IPS-NIHi11 (cell line): Measurements from ENCODE around the gene UBTF.

Source experiments
- DNase-seq: peaks from one replicate; pipeline ENCODE4 v3.0.0; 2012; ENCODE audit warnings: mixed read lengths, low spot score

UBTF gene, protein sequence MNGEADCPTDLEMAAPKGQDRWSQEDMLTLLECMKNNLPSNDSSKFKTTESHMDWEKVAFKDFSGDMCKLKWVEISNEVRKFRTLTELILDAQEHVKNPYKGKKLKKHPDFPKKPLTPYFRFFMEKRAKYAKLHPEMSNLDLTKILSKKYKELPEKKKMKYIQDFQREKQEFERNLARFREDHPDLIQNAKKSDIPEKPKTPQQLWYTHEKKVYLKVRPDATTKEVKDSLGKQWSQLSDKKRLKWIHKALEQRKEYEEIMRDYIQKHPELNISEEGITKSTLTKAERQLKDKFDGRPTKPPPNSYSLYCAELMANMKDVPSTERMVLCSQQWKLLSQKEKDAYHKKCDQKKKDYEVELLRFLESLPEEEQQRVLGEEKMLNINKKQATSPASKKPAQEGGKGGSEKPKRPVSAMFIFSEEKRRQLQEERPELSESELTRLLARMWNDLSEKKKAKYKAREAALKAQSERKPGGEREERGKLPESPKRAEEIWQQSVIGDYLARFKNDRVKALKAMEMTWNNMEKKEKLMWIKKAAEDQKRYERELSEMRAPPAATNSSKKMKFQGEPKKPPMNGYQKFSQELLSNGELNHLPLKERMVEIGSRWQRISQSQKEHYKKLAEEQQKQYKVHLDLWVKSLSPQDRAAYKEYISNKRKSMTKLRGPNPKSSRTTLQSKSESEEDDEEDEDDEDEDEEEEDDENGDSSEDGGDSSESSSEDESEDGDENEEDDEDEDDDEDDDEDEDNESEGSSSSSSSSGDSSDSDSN

DNA sequence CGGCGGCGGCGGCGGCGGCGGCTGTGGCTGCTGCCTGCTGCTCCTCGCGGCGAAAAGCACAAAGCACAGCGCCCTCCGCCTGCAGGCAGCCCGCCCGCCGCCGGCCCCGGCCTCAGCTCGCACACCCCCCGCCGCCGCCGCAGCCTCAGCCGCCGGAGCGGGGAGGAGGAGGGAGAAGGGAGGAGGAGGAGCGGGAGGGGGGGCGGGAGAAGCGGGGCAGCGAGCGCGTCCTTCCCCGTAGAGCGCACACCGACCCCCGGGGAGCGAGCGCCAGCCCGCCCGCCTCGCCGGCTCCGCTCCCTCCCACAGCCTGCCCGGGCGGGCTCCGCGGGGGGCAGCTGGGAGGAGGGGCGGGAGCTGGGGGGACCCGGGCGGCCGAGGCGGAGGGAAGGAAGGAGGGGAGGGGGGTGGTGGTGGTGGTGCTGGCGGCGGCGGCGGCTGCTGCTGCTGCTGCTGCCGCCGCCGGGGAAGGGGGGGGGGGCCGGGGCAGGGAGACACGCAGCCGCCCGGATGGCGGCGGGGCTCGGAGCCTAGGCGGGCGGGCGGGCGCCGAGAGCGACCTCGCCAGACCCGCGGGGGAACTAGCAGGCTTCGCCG lies at the start of gene UBTF:
Gene UBTF, minus strand, starts transcription at position 60 of the 597 bp plus-strand sequence. CDS start 1,446 bp downstream, outside the sequence.
- DNase-seq, result peak; percentile 65

DNA sequence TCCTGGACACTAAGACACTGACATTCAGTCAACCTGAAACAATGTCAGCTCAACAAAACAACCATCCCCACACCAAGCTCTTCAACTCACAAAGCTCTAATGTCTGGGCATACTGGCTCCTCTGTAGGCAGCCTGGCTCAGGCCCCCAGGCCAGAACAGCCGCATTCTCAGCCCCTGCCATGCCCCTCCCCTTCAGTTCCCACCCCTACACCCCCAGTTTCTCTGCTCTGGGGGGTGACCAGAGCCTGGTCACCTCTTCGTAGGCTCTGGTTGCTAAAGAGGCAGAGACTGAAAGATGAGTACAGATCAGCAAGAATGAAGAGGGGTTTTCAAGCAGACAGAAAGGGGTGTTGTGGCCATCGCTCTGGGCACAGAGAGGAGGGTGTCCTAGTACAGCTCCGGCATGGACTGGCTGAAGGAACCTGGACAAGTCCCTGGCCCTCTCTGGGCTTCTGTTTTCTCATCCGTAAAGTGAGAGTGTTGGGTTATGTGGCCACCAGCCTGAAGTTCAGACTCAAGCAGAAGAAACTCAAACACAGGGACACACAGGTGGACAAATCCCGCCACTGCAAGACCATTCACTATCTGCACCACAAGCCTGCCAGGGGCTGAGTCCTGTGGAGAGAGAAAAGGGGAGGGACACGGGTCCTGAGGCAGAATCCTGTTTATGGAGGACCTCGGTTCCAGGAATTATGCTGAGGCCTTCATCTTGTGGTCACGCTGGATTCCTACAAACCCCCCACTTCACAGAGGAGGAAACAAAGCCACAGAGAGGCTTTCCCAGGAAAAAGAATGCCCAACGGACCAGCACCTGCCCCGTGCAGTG lies 49.4 kb upstream of the UBTF start:
- no peak for DNase-seq

DNA sequence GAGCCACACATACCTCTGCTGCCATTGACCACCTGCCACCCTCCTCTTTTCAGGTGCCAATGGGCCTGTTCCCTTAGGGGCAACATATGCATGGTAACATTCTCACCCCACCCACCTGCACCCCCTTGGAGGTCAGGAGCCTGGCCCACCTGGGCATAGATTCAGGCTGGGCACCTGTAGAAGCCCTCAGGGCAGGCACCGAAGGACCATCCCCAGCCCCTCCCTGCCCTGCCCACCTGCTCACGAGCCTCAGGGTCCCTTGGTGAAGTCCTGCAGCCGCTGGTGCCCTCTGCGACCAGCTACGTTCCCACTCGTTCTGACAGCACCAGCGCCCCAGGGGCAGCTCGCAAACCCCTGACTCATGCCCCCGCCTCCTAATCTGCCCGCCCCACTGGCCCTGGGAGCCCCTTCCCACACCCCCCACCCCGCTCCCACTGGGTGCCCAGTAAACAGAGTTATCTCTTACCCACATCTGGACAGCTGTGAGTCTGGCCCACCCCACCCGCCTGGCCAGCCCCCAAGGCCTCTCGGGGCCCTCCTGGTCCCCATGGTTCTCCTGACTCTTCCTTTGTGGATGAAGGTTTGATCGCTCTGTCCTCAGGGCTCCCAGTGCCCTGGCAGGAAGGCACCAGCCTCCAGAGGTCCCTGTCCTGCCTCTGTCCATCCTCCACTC lies 48.5 kb upstream of the UBTF start, which contains the start of gene SLC4A1:
Gene SLC4A1, minus strand, starts transcription at position 318 of the 673 bp plus-strand sequence. CDS start 5,269 bp downstream, outside the sequence.
- DNase-seq, result peak; percentile 28

DNA sequence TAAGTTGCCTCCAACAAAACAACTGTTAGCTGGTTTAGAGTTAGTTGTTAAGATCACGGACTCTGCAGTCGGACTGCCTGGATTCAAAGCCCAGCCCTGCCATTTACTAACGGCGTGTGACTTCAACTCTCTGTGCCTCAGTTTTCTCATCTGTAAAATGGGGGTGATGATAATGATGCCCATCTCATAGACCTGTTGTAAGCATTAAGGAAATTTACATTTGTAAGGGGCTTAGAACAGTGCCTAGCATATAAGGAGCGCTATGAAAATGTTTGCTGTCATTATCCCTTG lies 47.6 kb upstream of the UBTF start:
- DNase-seq, result no peak

DNA sequence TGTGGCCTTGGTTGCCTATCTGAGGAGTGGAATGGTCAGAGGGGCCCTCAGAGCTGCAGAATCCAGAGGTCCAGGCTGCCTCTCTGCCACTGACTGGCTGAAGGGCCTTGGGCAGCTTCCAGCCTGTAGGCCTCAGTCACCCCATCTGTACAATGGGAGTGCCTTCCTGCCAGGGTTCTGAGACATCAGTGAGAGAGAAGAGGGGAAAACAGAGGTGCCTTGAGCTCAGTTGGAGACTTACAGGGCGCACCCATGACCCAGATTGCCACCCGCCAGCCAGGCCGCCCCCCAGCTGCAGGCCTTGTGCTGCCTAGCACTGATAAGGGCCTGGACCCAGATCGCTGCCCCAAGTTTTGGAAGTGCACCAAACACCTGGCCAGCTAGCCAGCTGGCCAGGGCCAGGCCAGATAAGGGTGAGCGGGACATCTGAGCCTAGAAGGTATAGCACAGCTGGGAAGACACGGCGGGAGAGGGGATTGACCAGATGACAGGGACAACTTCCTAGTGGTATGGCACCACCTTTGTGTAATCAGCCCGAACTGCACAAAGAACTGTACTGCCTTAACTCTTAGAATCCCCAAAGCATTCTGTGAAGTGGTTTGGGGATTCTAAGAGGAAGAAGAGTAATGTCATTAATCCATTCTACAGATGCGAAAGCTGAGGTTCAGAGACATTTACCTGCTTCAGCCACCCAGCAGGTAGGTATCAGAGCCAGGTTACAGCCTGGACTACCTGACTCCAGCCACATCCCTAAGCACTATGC lies 47.1 kb upstream of the UBTF start:
- no peak for DNase-seq

DNA sequence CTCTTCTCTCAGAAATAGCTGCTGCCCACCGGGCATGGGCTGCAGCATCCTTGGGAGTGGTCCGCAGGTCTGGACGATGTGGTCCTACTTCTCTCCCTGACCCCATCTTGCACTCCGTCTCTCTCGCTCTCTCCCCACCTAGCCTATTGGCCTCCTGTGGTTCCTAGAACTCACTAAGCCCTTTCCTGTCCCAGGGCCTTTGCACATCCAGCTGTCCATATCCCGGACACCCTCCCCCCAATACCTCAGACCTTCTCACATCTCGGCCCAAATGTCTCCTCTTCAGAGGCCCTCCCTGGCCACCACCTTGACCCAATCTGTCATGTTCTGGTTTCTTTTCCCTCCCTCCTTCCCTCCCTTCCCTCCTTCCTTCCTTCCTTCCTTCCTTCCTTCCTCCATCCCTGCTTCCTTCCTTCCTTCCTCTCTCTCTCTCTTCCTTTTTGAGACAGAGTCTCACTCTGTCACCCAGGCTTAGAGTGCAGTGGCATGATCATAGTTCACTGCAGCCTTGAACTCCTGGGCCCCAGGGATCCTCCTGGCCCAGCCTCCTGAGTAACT lies 43.9 kb upstream of the UBTF start:
- DNase-seq, result no peak

DNA sequence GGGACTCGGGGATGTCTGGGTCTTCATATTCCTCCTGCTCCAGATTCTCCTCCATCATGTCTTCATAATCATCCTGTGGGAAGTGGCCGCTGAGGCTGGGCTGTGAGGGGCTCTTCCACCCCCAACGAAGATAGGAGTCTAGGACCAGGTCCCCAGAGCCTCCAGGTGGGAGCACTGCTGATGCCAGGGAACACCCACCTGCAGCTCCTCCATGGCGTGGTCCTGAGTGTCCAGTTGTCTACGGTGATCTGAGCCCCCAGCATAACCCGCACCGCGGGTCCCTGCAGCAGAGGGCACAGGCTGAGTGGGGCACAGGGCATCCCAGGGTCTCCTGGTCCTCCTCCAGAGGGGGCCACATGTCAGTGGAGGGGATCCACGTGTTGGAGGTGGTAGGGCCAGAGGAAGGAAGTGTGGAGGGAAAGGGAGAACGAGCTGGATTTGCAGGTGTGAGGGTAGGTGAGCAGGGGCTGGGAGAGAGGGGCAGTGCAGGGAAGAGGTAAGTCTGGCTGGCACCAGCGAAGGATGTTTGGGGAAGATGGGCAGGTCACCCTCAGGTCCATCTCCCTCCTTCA lies 43.3 kb upstream of the UBTF start:
- DNase-seq, result no peak

DNA sequence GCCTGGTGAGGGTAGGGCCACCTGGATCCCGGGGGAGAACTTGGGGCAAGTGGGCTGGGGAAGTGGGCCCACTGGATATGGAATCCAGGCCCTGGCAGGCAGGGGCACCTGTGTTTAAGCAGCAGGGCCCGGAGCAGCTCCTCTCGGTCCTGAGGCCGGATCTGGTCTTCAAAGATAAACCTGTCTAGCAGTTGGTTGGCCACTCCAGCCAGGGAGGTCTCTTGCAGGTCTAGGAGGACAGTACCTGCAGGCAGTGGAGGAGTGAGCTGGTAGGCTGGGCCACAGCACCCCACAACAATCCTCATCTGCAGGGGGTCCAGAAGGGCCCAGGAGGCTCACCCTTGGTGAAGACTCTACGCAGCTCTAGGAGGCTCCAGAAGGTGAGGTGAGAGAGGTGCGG lies 40.8 kb upstream of the UBTF start:
- no peak for DNase-seq

DNA sequence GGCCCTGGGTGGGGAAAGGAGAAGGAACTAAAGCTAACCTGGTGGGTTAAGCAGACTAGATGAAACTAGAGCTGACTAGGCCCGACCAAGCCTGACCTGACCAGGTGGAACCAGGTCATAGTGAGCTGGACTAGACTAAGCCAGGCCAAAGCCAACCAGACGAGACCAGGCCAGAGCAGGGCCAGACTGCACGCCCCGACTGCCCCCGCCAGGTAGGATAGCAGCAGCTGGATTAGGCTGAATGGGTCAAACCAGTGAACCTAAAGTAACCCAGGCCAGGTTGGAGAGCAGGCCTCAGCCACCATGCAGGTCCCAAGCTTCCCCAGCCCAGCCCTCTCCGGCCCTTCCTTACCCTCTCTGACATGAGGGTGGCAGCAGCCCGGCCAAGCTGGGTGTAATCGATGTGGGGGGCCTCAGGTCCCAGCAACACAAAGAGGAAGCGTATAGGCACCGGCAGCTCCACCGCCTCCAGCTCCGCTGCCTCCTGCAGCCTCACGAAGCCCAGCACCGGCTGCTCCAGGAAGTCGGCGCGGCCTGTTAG lies 39.4 kb upstream of the UBTF start:
- DNase-seq, result no peak

DNA sequence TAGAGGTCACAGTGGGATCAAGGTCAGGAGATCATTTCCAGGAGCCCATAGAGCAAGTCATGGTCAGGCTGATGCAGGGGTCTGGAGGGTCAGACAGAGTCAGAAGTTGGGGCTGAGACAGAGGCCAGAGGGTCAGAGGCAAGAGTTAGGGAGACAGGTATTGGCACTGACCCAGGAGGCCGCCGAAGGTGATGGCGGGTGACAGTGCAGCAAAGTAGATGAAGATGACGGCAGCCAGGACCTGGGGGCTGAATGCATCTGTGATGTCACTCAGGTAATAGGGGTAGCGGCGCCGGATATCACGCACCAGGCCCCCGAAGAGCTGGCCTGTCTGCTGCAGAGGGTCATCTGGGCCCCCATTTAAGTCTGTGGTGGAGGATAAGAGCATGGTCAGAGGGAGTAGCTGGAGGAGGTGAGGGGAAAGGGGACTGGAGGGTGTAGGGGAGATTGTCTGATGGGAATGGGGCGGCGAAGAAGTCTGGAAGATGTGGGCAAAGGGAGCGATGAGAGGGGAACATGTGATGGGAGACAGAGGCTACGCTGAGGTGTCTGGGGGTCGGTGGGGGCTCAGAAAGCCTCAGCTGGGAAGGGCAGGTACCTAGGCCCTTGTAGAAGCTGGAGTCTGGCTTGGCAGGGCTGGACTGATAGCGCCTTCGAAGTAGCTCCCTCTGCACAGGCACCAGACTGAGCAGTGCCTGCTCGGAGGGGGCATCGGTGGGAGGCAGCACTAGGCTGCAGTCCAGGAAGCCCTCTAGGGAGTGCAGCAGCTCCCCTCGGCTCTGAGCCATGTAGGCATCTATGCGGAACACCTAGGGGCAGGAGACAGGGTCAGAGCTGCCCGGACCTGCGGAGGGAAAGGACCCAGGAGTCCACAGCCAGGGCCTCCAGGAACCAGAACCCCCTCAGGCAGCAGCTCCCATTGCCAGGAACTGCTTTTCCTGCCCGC lies 38.6 kb upstream of the UBTF start:
- no peak for DNase-seq

DNA sequence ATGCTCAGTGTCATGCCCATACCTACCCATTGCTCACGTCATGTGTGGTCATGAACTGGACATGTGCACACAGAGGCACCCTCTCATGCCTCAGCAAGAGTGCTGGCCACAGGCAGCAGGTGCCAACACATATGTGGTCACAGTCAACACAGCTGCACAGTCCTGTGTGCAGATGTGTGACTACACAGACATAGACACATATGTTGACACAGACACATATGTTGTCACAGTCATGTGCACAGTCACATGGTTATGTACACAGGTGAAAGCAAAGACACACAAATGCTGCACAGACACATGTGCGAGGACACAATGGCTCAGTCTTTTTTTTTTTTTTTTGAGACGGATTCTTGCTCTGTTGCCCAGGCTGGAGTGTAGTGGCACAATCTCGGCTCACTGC lies 37.2 kb upstream of the UBTF start:
- no peak for DNase-seq

DNA sequence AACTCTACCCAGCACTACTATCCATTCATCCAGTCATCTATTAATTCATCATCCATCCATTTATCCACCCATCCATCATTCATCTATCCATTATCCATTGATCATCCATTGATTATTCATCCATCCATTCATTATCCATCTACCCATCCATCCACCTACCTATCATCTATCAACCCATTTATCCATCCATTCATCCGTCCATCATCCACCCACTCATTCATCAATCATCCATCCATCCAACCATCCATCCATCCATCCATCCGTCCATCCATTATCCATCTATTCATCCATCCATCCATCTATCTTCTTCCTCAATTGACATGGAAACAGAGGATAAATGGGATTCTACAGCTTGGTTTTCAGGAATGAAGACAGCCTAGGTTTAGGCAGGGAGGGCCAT lies 36.4 kb upstream of the UBTF start:
- DNase-seq, result no peak

DNA sequence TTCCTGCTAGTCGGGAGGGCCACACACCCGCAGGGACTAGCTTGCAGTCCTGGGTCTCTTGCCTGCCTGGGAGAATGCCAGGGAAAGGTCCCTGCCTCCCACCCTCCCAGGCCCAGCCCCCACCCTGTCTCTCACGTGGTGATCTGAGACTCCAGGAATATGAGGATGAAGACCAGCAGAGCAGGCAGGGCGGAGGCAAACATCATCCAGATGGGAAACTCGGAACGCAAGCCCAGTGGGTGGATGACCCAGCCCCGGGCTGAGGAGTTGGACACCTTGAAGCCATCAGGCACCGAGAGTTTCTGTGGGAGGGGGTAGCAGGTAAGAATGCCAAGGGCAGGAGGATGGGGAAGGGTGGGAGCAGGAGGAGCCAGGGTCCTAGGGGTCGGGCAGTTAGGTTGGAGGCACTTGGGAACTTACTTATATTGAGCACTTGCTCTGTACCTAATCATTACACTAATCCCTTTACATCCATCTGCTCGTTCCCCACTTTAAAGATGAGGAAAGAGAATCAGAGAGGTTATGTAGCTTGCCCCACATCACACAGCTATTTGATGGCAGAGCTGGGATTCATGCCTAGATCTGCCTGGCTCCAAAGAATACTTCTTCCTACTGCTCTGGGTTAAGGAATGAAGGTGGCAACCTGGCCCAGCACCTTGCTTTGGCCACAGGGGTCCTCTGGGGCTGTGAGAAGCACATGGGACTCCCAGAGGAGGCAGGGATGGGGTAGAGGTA lies 35.1 kb upstream of the UBTF start:
- no peak for DNase-seq

DNA sequence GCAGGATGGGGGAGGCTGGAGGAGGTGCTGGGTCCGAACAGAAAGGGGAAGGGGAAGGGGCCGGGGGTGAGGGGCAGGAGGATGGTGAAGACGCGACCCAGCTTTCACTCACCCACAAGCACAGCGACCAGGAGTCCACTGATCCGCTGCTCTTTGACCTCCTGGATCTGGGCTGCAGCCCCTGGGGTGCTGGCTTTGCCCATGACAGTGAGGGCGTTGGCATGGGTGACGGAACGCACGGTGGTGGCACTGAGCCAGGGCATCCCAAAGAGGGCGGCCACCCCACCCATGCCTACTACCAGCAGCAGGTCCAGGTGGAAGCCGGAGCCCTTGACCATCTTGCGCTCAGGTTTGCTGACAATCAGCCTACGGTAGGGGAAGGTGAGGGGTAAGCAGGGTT lies 33.5 kb upstream of the UBTF start:
- DNase-seq, result no peak

DNA sequence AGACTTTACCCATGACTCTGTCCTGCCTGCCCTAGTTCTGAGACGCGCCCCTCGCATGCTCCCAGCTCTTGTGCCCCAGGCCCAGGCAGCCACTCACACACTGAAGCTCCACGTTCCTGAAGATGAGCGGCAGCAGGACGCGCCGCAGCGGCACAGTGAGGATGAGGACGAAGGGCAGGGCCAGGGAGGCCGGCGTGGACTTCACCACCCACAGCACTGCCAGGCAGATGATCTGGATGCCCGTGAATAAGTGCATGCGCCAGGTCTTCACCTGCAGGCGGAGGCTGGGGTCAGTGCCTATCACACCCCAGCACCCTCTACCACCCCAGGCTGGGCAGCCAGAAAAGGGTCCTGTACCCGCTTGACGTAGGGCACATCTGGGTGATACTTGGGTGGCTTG lies 31.6 kb upstream of the UBTF start:
- no peak for DNase-seq

DNA sequence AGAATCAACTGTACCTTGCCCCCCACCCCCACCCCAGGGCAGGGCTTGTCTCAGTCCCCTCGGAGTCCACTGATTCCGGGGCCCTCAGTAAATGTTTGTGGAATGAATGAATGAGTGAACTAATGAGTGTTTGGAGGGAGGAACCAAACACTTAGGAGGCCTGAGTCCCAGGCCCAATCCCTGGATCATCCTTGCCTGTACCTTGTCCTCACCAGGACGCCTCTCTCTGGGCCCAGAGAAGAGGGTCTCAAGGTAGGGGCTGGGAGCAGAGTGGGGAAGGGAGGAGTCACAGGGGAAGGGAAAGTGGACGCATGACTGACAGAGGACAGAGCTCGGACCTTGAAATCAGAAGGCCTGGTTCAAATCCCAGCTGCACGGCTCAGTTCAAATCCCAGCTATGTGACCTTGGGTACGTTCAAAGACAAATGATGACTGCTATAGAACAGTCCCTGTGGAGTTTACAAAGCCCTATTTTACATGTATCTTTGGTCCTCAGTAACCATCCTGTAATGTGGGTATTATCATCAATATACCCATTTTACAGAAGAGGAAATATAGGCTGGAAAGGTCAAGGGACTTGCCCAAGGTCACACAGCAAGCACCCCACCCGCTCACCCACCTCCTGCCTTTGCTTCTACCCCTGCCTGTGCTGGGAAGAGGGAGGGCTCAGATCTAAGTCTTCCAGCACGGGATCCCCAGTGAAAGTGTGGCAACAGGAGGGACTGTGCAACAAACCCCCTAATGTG lies 30.2 kb upstream of the UBTF start:
- DNase-seq, result no peak
